ENCODE measurements around the gene SERINC2. TPM values are rescaled to one million over a fixed set of nuclear protein-coding genes. Genes with fewer than 3 reads are reported as not detected.
"Not testable (repeated sequence)": the region's sequence is repeated elsewhere in the genome, so short reads cannot be mapped to it uniquely, and the experiment has no call there.

The SERINC2 gene
- total RNA-seq, 1 donor from 2014 or later: 105 TPM

DNA sequence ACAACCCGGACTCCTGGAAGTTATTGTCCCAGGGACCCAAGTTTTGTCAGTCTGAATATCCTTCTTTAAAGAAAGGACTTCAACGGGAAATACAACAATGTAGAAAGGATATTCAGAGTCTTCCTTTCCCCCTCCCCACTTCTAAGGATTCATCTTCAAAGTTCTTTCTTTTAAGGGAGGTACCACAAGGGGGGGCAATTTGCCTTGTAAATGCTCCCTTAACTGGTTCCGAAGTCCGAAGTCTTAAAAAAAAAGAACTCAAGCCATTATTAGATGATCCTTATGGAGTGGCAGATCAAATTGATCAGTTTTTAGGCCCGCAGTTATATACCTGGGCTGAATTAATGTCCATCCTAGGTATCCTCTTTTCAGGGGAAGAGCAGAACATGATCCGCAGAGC lies 47.0 kb downstream of the SERINC2 start:
- H3K27me3 ChIP-seq (ENCODE audit: control insufficient read depth, insufficient read depth, low read length): no peaks in the 10 kb centered on the region
- no peak for DNase-seq (ENCODE audit: low read depth)
- TF ChIP-seq, protein P1, sequence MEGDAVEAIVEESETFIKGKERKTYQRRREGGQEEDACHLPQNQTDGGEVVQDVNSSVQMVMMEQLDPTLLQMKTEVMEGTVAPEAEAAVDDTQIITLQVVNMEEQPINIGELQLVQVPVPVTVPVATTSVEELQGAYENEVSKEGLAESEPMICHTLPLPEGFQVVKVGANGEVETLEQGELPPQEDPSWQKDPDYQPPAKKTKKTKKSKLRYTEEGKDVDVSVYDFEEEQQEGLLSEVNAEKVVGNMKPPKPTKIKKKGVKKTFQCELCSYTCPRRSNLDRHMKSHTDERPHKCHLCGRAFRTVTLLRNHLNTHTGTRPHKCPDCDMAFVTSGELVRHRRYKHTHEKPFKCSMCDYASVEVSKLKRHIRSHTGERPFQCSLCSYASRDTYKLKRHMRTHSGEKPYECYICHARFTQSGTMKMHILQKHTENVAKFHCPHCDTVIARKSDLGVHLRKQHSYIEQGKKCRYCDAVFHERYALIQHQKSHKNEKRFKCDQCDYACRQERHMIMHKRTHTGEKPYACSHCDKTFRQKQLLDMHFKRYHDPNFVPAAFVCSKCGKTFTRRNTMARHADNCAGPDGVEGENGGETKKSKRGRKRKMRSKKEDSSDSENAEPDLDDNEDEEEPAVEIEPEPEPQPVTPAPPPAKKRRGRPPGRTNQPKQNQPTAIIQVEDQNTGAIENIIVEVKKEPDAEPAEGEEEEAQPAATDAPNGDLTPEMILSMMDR (IDR thresholded peaks at IDR 0.05; ENCODE audit: insufficient read depth, low read length, poor library complexity, severe bottlenecking): no peak
- no peak overlapping the region for H3K4me3 ChIP-seq (ENCODE audit: low read depth, low read length)
- no peaks in the 10 kb centered on the region for H3K36me3 ChIP-seq (ENCODE audit: control insufficient read depth, insufficient read depth, low read length)

DNA sequence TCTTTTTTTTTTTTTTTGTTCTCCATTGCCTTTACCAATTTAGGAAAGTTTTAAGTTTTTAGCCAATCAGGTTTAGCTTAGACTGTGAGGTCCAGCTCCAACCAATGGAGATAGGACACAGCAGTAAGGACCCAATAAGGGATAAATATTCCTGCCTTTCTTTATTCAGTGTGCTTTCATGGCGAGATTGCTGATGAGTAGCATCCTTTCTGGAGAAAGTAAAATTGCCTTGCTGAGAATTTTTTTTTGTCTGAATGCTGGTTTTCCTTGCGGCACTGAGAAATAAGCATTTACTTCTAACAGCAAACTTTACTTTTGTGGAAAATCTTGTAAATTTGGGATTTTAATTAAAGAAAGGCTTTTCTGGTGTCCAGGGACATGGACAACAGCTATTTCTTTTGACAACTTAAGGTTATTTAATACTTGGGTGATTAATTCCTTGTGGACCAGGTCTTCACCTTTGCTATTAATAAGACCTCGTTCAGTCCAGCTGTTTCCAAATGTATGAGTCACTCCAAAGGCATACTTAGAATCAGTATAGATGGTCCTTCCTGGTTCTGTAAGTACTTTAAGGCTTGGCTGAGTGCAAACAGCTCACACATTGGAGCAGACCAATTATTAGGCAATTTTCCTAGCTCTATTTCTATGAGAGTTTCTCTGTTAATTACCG lies 54.1 kb downstream of the SERINC2 start:
- H3K4me3 ChIP-seq (ENCODE audit: low read depth, low read length): no peak overlapping the region
- no peak for DNase-seq (ENCODE audit: low read depth)
- TF ChIP-seq, protein P1 (IDR thresholded peaks at IDR 0.05; ENCODE audit: insufficient read depth, low read length, poor library complexity, severe bottlenecking): no peak
- H3K36me3 ChIP-seq (ENCODE audit: control insufficient read depth, insufficient read depth, low read length): no peaks in the 10 kb centered on the region
- H3K27me3 ChIP-seq (ENCODE audit: control insufficient read depth, insufficient read depth, low read length): no peaks in the 10 kb centered on the region

DNA sequence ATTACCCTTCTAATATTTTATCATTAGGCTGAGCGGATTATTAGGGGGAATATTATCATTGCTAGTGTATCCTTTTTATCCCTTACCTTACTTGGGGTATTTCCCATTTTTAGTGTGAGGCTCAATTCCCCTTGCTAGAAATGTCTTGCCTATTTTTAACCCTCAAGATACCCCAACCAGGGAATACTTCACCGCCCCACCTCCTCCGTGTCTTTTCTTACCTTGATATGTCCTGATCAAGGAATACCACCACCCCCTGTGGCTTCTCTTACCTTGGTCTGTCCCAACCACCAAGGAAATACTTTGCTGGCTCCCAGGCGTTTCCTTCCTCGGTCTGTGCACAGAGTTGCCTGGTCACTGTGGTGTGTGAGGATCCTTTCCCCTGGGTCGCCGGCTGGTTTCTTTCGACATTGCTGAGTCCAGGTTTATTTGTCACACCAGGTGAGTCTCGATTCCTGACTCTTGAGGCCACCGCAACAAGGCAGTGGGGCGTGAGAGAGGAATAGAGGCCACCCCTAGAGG lies 57.8 kb downstream of the SERINC2 start:
- TF ChIP-seq, protein P1 (IDR thresholded peaks at IDR 0.05; ENCODE audit: insufficient read depth, low read length, poor library complexity, severe bottlenecking): no peak
- no peak overlapping the region for H3K4me3 ChIP-seq (ENCODE audit: low read depth, low read length)
- H3K36me3 ChIP-seq (ENCODE audit: control insufficient read depth, insufficient read depth, low read length): no peaks in the 10 kb centered on the region
- no peak for DNase-seq (ENCODE audit: low read depth)
- H3K27me3 ChIP-seq (ENCODE audit: control insufficient read depth, insufficient read depth, low read length): no peaks in the 10 kb centered on the region

DNA sequence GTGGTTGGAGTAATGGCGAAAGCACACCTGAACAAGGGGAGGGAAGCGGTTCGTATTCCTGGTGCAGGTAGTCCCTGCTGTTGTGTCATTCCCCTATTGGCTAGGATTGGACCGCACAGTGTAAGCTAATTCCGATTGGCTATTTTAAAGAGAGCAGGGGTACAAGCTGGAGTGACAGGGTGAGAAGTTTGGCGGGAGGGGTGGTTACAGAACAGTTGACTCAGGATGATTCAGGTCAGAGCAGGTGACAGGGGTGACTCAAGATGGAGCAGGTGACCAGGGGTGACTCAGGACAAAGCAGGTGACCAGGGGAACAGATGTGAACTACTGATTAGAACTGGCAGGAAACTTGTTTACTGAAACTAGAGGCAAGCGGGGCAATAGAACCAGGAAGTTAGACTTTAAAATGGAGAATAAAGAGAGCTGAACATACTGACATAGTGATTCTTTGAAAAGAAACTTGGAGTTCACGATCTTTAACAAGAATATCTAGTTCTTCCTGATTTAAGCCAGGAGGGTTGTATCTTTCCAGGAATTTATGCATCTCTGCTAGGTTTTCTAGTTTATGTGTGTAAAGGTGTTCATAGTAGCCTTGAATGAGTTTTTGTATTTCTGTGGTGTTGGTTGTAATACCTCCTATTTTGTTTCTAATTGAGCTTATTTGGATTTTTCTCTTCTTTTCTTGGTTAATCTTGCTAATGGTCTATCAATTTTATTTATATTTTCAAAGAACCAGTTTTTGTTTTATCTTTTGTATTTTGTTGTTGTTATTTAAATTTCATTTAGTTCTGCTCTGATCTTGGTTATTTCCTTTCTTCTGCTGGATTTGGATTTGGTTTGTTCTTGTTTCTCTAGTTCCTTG lies 58.7 kb downstream of the SERINC2 start:
- H3K4me3 ChIP-seq (ENCODE audit: low read depth, low read length); H3K27me3 ChIP-seq (ENCODE audit: control insufficient read depth, insufficient read depth, low read length); H3K36me3 ChIP-seq (ENCODE audit: control insufficient read depth, insufficient read depth, low read length); DNase-seq (ENCODE audit: low read depth): not testable (repeated sequence)

DNA sequence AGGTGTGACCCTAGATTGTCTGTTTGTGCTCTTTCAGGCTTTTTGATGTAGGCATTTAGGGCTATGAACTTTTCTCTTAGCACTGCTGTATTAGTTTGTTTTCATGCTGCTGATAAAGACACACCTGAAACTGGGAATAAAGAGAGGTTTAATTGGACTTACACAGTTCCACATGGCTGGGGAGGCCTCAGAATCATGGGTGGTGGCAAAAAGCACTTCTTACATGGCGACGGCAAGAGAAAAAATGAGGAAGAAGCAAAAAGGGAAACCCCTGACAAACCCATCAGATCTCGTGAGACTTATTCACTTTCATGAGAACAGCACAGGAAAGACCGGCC lies 59.3 kb downstream of the SERINC2 start:
- H3K36me3 ChIP-seq (ENCODE audit: control insufficient read depth, insufficient read depth, low read length); H3K27me3 ChIP-seq (ENCODE audit: control insufficient read depth, insufficient read depth, low read length); H3K4me3 ChIP-seq (ENCODE audit: low read depth, low read length); DNase-seq (ENCODE audit: low read depth): not testable (repeated sequence)

DNA sequence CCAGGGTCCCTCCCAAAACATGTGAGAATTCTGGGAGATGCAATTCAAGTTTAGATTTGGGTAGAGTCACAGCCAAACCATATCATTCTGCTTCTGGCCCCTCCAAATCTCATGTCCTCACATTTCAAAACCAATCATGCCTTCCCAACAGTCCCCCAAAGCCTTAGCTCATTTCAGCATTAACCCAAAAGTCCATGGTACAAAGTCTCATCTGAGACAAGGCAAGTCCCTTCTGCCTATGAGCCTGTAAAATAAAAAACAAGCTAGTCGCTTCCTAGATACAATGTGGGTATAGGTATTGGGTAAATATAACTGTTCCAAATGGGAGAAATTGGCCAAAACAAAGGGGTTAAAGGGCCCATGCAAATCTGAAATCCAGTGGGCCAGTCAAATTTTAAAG lies 59.7 kb downstream of the SERINC2 start:
- H3K27me3 ChIP-seq (ENCODE audit: control insufficient read depth, insufficient read depth, low read length): not testable (repeated sequence)

DNA sequence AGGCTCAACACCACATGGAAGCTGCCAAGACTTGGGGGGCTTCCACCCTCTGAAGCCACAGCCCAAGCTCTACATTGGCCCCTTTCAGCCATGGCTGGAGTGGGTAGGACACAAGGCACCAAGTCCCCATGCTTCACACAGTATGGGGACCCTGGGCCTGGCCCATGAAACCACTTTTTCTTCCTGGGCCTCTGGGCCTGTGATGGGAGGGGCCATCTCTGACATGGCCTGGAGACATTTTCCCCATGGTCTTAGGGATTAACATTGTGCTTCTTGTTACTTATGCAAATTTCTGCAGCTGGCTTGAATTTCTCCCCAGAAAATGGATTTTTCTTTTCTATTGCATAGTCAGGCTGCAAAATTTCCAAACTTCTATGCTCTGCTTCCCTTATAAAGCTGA lies 60.5 kb downstream of the SERINC2 start:
- H3K36me3 ChIP-seq (ENCODE audit: control insufficient read depth, insufficient read depth, low read length); H3K27me3 ChIP-seq (ENCODE audit: control insufficient read depth, insufficient read depth, low read length); DNase-seq (ENCODE audit: low read depth); H3K4me3 ChIP-seq (ENCODE audit: low read depth, low read length): not testable (repeated sequence)

More for the DNA sequence above, 59.7 kb downstream of the SERINC2 start:
- not testable (repeated sequence) for H3K36me3 ChIP-seq (ENCODE audit: control insufficient read depth, insufficient read depth, low read length); DNase-seq (ENCODE audit: low read depth); H3K4me3 ChIP-seq (ENCODE audit: low read depth, low read length)

DNA sequence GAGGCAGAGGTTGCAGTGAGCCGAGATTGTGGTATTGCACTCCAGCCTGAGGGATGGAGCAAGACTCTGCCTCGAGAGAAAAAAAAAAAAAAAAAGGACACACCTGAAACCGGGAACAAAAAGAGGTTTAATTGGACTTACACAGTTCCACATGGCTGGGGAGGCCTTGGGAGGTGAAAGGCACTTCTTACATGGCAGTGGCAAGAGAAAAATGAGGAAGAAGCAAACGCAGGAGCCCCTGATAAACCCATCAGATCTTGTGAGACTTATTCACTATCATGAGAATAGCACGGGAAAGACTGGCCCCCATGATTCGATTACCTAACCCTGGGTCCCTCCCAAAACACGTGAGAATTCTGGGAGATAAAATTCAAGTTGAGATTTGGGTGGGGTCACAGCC lies 61.6 kb downstream of the SERINC2 start:
- not testable (repeated sequence) for H3K4me3 ChIP-seq (ENCODE audit: low read depth, low read length); DNase-seq (ENCODE audit: low read depth); H3K36me3 ChIP-seq (ENCODE audit: control insufficient read depth, insufficient read depth, low read length); H3K27me3 ChIP-seq (ENCODE audit: control insufficient read depth, insufficient read depth, low read length)

All from kidney epithelial cell (primary cell).